NOMO-1 treated with dmso at 0.1 percent for 144 hours (cell line): ENCODE results near the gene MICAL1.

Experiments
- DNase-seq: peaks from one replicate; lab custom pipeline; 2025; ENCODE audit not compliant: unreplicated experiment; lab: John Stamatoyannopoulos, UW

MICAL1 gene, protein sequence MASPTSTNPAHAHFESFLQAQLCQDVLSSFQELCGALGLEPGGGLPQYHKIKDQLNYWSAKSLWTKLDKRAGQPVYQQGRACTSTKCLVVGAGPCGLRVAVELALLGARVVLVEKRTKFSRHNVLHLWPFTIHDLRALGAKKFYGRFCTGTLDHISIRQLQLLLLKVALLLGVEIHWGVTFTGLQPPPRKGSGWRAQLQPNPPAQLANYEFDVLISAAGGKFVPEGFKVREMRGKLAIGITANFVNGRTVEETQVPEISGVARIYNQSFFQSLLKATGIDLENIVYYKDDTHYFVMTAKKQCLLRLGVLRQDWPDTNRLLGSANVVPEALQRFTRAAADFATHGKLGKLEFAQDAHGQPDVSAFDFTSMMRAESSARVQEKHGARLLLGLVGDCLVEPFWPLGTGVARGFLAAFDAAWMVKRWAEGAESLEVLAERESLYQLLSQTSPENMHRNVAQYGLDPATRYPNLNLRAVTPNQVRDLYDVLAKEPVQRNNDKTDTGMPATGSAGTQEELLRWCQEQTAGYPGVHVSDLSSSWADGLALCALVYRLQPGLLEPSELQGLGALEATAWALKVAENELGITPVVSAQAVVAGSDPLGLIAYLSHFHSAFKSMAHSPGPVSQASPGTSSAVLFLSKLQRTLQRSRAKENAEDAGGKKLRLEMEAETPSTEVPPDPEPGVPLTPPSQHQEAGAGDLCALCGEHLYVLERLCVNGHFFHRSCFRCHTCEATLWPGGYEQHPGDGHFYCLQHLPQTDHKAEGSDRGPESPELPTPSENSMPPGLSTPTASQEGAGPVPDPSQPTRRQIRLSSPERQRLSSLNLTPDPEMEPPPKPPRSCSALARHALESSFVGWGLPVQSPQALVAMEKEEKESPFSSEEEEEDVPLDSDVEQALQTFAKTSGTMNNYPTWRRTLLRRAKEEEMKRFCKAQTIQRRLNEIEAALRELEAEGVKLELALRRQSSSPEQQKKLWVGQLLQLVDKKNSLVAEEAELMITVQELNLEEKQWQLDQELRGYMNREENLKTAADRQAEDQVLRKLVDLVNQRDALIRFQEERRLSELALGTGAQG

DNA sequence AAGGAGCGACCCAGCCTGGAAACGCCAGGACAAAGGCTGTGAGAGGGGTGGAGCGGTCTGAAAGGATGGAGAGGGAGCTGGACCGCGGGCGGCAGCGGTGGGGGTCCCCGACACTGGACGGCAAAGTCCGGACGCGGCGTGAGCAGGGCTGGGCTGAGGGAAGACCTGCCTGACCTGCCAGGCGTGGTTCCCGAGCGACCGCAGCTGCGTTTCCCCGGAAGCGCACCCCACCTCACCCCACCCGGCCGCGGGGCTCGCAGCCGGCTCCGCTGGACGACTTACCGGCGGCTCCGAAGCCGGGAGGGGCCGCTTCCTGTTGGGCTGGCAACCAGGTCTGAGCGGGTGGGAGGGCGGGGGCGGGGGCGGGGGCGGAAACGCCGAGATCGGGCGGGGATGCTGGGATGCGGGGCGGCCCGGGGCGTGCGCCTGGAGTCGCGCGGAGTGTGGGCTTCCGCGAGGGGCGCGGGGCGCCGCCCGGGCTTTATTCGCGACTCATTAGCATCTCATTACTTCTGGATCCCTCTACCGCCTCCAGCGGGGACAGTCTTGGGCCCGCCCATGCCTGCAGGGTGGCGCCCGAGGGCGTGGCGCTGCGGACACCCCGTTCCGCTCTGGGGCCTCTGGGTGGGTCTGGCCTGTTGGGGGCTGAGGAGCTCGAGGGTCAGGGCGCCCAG lies at the start of gene MICAL1:
TSS of gene MICAL1 (minus strand) at position 336 of the 674 bp plus-strand sequence. CDS start 1,576 bp downstream, outside the sequence.
- DNase-seq = peak; percentile 74

DNA sequence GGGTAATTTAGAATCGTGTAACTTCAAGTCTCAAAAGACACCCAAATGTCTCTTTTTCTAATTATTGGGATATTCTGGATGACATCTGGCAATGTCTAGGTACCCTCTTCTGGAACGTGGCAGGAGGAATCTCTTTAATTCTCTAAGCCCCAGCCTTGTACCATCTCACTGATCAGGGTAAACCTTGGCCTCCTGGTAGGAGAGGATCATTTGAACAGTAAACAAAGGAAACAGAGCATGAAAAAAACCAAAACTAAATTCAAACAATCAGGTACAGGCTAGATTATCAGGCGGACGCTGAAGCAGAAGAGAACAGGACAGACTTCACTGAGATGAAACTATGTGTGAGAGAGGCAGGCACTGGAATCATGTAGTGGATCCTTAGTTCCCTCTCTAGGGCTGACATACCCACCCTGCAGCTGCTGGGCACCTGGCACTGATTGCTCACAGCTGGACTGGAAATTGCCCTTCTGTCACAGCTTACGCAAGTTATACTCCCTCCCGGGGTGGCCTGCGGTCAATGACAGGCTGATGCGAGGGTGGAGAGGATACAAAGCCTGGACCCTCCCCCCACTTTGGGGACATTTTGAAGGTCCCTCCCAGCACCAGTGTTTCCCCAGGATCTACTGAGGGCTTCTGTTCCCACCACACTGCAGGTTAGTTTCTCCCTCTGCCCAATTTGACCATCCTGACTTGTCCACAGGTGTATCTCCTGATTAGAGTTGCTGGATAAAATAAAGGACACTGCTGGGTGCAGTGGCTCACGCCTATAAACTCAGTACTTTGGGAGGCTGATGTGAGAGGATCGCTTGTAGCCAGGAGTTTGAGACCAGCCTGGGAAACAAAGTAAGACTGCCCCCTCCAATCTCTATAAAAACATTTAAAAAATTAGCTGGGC lies 48.0 kb upstream of the MICAL1 start:
- DNase-seq = no peak

DNA sequence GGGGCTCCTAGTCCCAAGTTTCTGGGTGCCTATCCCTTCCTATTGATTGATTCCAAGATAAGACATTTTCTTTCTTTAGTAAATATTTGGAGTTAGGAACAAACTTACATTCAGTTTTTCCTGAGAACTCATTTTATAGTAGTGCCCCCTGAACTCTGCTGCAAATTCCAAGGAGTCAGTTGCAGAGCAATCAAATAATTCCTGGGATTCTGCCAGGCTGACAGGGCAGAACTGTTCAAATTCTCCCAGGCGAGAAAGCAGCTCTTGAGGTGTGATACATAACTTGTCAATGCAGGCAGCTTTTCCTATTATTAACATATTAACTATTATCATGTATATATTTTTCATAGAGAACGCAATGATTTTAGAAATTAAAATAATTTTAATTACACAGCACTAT lies 43.4 kb upstream of the MICAL1 start:
- no peak for DNase-seq

DNA sequence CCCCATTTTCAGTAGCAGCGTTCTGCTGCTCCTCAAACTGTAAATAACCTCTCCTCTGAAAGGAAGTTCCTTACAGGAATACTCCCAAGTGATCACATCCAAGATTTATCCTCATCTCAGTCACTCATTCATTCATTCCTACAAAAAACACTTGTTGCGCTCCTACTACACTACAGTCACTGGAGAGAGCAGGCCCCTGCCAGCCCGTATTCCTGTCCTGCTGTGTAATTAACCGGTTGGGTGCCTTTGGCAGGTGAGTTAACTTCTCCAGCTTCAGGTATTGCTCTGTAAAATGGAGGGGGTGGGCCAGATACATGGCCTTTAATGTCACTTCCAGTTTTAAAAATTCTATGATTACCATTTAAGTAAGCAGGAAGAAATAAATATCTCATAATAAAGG lies 42.5 kb upstream of the MICAL1 start:
- no peak for DNase-seq

GRCh38 chr6:109496036-109496772 lies 40.6 kb upstream of the MICAL1 start:
- DNase-seq = no peak

GRCh38 chr6:109493865-109494264 lies 38.3 kb upstream of the MICAL1 start:
- peak; percentile 51 for DNase-seq

- DNase-seq = no peak
These were observed 35.8 kb upstream of the MICAL1 start for GRCh38 chr6:109491207-109491938.

DNA sequence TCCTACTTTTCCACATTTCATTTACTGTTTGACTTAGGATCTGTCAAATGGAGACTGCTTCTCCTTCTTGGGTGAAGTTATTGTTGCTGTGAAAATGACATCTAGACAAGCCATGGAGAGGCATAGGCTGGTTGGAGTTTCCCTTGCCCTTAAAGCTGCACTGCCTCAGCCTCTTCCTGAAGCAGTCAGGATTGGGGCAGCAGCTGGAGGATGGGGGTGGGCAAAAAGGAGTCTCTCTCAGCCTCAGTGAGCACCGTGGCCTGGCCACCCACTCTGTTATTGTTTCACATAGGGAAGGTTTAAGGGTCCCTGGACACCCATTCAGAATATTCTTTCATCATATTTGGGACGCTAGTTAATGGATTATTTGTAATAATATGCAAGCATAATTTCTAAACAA lies 35.1 kb upstream of the MICAL1 start:
- DNase-seq = no peak

DNA sequence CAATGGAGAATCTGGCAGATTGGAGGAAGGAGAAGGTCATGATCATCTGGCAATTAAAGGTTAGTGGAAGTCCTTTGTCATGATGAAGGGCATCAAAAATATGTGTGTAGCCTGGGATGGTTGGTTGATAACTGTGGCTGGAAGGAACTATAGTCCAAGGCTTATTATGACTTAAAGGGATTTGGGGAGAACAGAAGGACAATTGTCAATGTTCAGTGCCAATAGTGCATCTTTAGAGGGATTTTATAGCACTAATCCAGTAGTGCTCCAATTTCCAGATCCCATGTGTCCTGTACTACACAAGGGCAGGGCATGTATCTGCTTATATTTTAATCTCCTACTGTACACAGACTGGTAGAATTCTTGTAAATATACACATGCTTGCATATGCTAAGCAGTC lies 32.4 kb upstream of the MICAL1 start:
- no peak for DNase-seq

- DNase-seq = no peak
These were observed 30.5 kb upstream of the MICAL1 start for GRCh38 chr6:109486068-109486467.

GRCh38 chr6:109485266-109485935 lies 29.8 kb upstream of the MICAL1 start:
- no peak for DNase-seq

- no peak for DNase-seq
These were observed 28.6 kb upstream of the MICAL1 start for GRCh38 chr6:109484122-109484521.

- no peak for DNase-seq
These were observed 28.1 kb upstream of the MICAL1 start for GRCh38 chr6:109483735-109484057.

GRCh38 chr6:109482905-109483734 lies 27.5 kb upstream of the MICAL1 start, which contains the start of gene ZBTB24:
Gene ZBTB24 (minus strand): TSS chr6:109483219. CDS start chr6:109482026, 1,193 bp downstream.
- DNase-seq = peak; percentile 81

- no peak for DNase-seq
These were observed 25.5 kb upstream of the MICAL1 start for GRCh38 chr6:109480993-109481480.

DNA sequence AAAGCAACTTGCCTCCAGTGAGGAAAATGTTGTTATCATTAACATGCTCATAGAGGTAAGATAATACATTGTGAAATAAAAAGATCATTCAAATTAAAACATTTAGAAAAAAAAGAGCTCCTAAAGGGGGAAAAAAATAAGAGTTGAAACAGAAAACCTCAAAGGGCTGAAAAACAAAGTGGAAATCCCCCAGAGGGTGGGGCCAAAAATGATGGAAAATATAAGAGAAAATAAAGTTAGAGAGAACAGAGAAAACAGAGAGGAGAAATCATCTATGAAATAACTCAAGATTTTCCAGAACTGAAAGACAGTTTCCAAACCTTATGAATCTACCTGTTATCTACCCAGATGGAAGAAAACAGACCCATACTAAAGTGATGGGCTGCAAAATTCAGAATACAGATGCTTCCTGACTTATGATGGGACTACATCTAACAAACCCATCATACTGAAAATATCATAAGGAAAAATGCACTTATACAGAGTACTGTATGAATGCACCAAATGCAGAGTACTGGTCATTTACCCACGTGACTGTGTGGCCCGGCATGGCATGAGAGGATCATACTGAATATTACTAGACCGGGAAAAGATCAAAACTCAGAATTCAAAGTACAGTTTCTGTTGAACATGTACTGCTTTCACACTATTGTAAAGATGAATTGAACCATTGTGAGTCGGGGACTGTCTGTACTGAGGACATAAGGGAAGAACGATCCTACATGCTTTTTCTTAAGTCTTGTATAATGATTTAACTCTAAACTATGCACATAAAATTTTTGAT lies 23.5 kb upstream of the MICAL1 start:
- DNase-seq = no peak
